Measurements from ENCODE around the gene TMEM168.
A peak's percentile ranks its signal among the peaks of the same experiment; 100 is the strongest.
"Not testable (repeated sequence)": the region's sequence is repeated elsewhere in the genome, so short reads cannot be mapped to it uniquely, and the experiment has no call there.

TMEM168 gene, protein sequence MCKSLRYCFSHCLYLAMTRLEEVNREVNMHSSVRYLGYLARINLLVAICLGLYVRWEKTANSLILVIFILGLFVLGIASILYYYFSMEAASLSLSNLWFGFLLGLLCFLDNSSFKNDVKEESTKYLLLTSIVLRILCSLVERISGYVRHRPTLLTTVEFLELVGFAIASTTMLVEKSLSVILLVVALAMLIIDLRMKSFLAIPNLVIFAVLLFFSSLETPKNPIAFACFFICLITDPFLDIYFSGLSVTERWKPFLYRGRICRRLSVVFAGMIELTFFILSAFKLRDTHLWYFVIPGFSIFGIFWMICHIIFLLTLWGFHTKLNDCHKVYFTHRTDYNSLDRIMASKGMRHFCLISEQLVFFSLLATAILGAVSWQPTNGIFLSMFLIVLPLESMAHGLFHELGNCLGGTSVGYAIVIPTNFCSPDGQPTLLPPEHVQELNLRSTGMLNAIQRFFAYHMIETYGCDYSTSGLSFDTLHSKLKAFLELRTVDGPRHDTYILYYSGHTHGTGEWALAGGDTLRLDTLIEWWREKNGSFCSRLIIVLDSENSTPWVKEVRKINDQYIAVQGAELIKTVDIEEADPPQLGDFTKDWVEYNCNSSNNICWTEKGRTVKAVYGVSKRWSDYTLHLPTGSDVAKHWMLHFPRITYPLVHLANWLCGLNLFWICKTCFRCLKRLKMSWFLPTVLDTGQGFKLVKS

DNA sequence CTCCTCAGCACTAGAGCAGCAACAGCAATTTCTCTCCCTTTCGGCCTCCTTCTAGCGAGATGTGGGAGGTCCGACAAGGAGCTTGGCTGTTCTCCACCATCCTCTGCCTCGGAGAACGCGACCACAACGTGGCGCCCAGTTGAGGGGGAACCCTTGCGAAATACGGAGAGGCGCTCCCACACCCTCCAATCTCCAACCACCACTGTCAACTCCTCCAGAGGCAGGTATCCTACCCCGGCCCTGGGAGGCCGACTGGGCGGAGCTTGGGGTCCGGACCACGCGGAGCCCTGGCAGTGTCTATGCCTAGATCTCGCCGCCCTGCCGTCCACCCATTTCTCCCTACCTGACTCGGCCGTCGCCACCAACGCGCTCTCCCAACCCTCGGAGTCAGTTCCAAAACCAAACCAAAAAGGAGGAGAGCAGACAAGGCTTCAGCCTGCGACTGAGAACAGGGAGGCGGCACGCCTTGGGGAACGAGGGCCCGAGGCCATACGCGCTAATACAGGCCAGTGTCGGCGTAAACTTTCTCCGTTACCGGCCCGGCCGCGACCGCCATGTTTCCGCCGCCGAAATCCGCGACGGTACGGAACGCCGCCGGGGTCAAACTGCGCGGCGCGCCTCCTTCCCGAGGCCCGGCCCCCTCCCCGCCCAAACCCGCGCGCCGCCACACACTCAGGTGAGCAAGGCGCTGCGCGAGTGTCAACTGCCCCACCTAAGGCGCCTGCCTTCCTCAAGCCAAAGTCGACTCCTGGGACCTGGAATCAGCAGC is at the start of gene TMEM168:
TMEM168 (minus strand) TSS at position 577 of the 769 bp plus-strand sequence. CDS start 5,568 bp downstream, outside the sequence.
- no peaks in the 10 kb centered on the region; the same call in 1 of the 2 replicates for H3K36me3 ChIP-seq (ENCODE audit: control insufficient read depth, insufficient read depth, low read length)
- peak; percentile 11 for TF ChIP-seq CTCF (IDR thresholded peaks at IDR 0.05; ENCODE audit: insufficient read depth, low read length, poor library complexity, severe bottlenecking)
- H3K27me3 ChIP-seq (replicated peaks; ENCODE audit: control insufficient read depth, insufficient read depth, low read length), result no peaks in the 10 kb centered on the region
- peak within 1 kb of the TSS; percentile 72 for H3K4me3 ChIP-seq (replicated peaks; ENCODE audit: low read depth, low read length)
- DNase-seq (ENCODE audit: extremely low read depth, insufficient read length), result peak; percentile 91

DNA sequence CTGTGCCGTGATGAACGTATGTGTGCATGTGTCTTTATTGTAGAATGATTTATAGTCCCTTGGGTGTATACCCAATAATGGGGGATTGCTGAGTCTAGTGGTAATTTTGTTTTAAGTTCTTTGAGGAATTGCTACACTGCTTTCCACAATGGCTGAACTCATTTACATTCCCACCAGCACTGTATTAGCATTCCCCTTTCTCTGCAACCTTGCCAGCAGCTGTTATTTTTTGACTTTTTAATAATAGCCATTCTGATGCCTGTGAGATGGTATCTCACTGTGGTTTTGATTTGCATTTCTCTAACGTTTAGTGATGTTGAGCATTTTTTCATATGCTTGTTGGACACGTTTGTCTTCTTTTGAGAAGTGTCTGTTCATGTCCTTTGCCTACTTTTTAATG is 45.7 kb upstream of the TMEM168 start:
- H3K36me3 ChIP-seq (ENCODE audit: control insufficient read depth, insufficient read depth, low read length); H3K4me3 ChIP-seq (replicated peaks; ENCODE audit: low read depth, low read length); H3K27me3 ChIP-seq (replicated peaks; ENCODE audit: control insufficient read depth, insufficient read depth, low read length); DNase-seq (ENCODE audit: extremely low read depth, insufficient read length): not testable (repeated sequence)

DNA sequence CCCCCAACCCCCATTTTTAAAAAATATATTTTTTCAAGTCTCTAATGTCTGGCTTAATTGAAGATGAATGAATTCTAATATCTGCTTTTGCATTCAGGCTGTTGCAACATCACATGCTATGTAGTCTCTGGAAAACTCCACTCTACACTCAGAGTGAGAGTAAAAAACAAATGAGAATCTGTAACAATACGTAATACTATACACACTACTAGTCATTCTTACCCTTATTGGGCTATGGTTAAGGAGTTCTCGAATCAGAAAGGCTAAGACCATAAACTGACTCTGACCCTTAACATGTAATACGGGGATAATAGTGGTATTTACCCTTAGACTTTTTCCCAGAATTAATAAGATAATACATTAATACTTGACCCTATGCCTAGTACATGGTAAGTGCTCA is 42.9 kb upstream of the TMEM168 start:
- Histone ChIP-seq H3K4me3 (replicated peaks; ENCODE audit: low read depth, low read length) (no peak overlapping the region), H3K36me3 (ENCODE audit: control insufficient read depth, insufficient read depth, low read length) (no peaks in the 10 kb centered on the region), H3K27me3 (replicated peaks; ENCODE audit: control insufficient read depth, insufficient read depth, low read length) (no peaks in the 10 kb centered on the region)
- TF ChIP-seq CTCF (IDR thresholded peaks at IDR 0.05; ENCODE audit: insufficient read depth, low read length, poor library complexity, severe bottlenecking), result no peak
- no peak for DNase-seq (ENCODE audit: extremely low read depth, insufficient read length)

DNA sequence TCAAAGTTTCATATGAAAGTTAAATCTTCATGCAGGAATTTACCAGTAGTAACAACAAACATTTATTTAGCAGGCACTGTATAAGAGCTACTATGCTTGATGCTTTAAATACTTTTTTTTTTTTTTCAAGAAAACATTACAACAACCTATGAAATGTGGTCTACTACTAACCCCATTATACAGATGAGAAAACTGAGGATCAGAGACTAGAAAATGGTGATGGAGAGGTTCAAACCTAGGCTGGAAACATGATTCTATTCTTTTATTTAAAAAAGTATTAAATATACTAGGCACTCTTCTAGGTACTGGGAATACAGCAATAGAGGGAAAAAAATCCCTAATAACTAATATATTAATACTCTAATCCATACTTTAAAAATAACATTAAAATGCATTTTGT is 40.6 kb upstream of the TMEM168 start:
- Histone ChIP-seq H3K27me3 (replicated peaks; ENCODE audit: control insufficient read depth, insufficient read depth, low read length) (no peaks in the 10 kb centered on the region), H3K4me3 (replicated peaks; ENCODE audit: low read depth, low read length) (no peak overlapping the region), H3K36me3 (ENCODE audit: control insufficient read depth, insufficient read depth, low read length) (no peaks in the 10 kb centered on the region)
- TF ChIP-seq CTCF (IDR thresholded peaks at IDR 0.05; ENCODE audit: insufficient read depth, low read length, poor library complexity, severe bottlenecking), result no peak
- DNase-seq (ENCODE audit: extremely low read depth, insufficient read length), result no peak

- no peak for TF ChIP-seq CTCF (IDR thresholded peaks at IDR 0.05; ENCODE audit: insufficient read depth, low read length, poor library complexity, severe bottlenecking)
- H3K36me3 ChIP-seq (ENCODE audit: control insufficient read depth, insufficient read depth, low read length), result no peaks in the 10 kb centered on the region
- H3K4me3 ChIP-seq (replicated peaks; ENCODE audit: low read depth, low read length), result no peak overlapping the region
- DNase-seq (ENCODE audit: extremely low read depth, insufficient read length), result no peak
- no peaks in the 10 kb centered on the region for H3K27me3 ChIP-seq (replicated peaks; ENCODE audit: control insufficient read depth, insufficient read depth, low read length)
These were observed 38.5 kb upstream of the TMEM168 start for GRCh38 chr7:112828696-112829095.

- H3K36me3 ChIP-seq (ENCODE audit: control insufficient read depth, insufficient read depth, low read length), result no peaks in the 10 kb centered on the region; the same call in 1 of the 2 replicates
- H3K4me3 ChIP-seq (replicated peaks; ENCODE audit: low read depth, low read length), result no peak overlapping the region
- TF ChIP-seq CTCF (IDR thresholded peaks at IDR 0.05; ENCODE audit: insufficient read depth, low read length, poor library complexity, severe bottlenecking), result no peak
- no peaks in the 10 kb centered on the region for H3K27me3 ChIP-seq (replicated peaks; ENCODE audit: control insufficient read depth, insufficient read depth, low read length)
- DNase-seq (ENCODE audit: extremely low read depth, insufficient read length), result no peak
These were observed 31.2 kb upstream of the TMEM168 start for GRCh38 chr7:112821345-112821744.

Measured in GM06990 (cell line).